Sigmoid colon (tissue), 7 donors: ENCODE data around the gene USP50. TPM values are rescaled to one million over a fixed set of nuclear protein-coding genes. Genes with fewer than 3 reads are reported as not detected.
"Not testable (repeated sequence)": the region's sequence is repeated elsewhere in the genome, so short reads cannot be mapped to it uniquely, and the experiment has no call there.

ENCODE experiments used
- DNase-seq: peaks from one replicate; pipeline ENCODE4 v3.0.0-alpha.2; 2019
- H3K27ac ChIP-seq, 4 donors: fragments of 200-600 bp; sonication (generic); one replicate each; pipeline ENCODE4 v1.5.1; 2016 to 2019; ENCODE audit warnings: mild to moderate bottlenecking in 1 of 4
- H3K27me3 ChIP-seq, 3 donors: fragments of 200-600 bp; sonication (generic); one replicate each; pipeline ENCODE4 v1.5.1; 2019; ENCODE audit warnings: mild to moderate bottlenecking in 1 of 3
- H3K36me3 ChIP-seq, 4 donors: fragments of 200-600 bp; sonication (generic); one replicate each; pipeline ENCODE4 v1.5.1; 2016 to 2019
- H3K4me1 ChIP-seq, 4 donors: fragments of 200-600 bp; sonication (generic); one replicate each; pipeline ENCODE4 v1.5.1; 2017 to 2019
- H3K4me3 ChIP-seq, 4 donors: fragments of 200-600 bp; sonication (generic); one replicate each; pipeline ENCODE4 v1.5.1; 2017 to 2019; ENCODE audit warnings: mild to moderate bottlenecking in 2 of 4, moderate library complexity in 1 of 4
- H3K9me3 ChIP-seq, 4 donors: fragments of 200-600 bp in 3 of 4; sonication (generic) in 3 of 4; one replicate each; pipeline versions ENCODE4 v1.5.1 to v1.6.1; 2013 to 2019
- EP300 ChIP-seq, 4 donors: sonication (generic); formaldehyde crosslinking; IDR thresholded peaks; one replicate each; pipeline ENCODE4 v1.6.1; 2017; ENCODE audit warnings: antibody characterized with exemption in 4 of 4
- POLR2A ChIP-seq, 2 donors: fragments of 450-650 bp; IDR thresholded peaks; one replicate each; pipeline ENCODE4 v1.6.1; 2016; ENCODE audit warnings: antibody characterized with exemption in 2 of 2, mild to moderate bottlenecking in 2 of 2, moderate library complexity in 2 of 2
- POLR2AphosphoS5 ChIP-seq, 4 donors: sonication (generic); formaldehyde crosslinking; IDR thresholded peaks; one replicate each; pipeline ENCODE4 v1.6.1; 2017; ENCODE audit warnings: antibody characterized with exemption in 4 of 4
- WGBS, 2 donors: extraction: QIAGEN DNeasy Blood & Tissue Kit; methylation state at CpG; one replicate each; pipeline ENCODE4 v1.1.7; 2013; 5-methylcytosine and 5-hydroxymethylcytosine counted together
- intact Hi-C: fragments of 100-400 bp; cut with DNase I; formaldehyde crosslinking; loops from one replicate; pipeline ENCODE4 v1.15.1; 2023
- polyA plus RNA-seq, 3 donors: library from polyadenylated mRNA; stranded (reverse); fragments of 200-250 nt; gene quantifications; one replicate each; pipeline ENCODE4 v1.2.3, GENCODE V29; 2013
- total RNA-seq, 4 donors: library from RNA; depleted of rRNA; stranded (reverse); fragments of >200 nt; gene quantifications; one replicate each; pipeline ENCODE4 v1.1.0, GENCODE V29; 2016
- TF ChIP-seq, protein P1 (sequence below), 4 experiments: fragments of 450-650 bp in 3 of 4; fragments of 200-600 bp in 1 of 4; IDR thresholded peaks; one replicate each; pipeline ENCODE4 v1.5.1; 2016 to 2019; ENCODE audit warnings: antibody characterized with exemption in 4 of 4, mild to moderate bottlenecking in 3 of 4, moderate library complexity in 2 of 4
- donor health status: healthy with polysubstance abuse.
- donor health status: Bipolar disorder and iron deficiency.
- donor health status: healthy.

The USP50 gene
- total and polyA plus RNA-seq, 7 donors, result not detected

DNA sequence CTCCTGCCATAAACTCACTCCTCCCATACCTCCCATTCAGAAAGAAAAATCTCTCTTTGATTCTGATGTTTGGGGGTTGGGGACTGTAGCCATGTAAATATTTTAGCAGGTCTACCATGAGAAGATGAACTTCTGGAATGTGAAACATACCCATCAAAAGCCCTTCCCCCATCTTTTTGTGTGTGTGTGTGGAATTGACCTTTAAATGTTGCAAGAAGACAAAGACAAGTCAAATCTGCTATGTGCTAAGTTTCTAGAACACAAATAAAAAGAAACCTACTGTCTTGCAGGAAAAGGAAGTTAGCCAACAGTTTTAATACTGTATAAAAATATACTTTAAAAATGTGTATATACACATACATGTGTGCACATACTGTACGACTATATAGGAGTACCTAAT is 29.7 kb upstream of the USP50 start:
- no peak overlapping the region for H3K27ac ChIP-seq
- H3K27me3 ChIP-seq, result no peaks in the 10 kb centered on the region
- TF ChIP-seq, protein P1, sequence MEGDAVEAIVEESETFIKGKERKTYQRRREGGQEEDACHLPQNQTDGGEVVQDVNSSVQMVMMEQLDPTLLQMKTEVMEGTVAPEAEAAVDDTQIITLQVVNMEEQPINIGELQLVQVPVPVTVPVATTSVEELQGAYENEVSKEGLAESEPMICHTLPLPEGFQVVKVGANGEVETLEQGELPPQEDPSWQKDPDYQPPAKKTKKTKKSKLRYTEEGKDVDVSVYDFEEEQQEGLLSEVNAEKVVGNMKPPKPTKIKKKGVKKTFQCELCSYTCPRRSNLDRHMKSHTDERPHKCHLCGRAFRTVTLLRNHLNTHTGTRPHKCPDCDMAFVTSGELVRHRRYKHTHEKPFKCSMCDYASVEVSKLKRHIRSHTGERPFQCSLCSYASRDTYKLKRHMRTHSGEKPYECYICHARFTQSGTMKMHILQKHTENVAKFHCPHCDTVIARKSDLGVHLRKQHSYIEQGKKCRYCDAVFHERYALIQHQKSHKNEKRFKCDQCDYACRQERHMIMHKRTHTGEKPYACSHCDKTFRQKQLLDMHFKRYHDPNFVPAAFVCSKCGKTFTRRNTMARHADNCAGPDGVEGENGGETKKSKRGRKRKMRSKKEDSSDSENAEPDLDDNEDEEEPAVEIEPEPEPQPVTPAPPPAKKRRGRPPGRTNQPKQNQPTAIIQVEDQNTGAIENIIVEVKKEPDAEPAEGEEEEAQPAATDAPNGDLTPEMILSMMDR (IDR thresholded peaks at IDR 0.05), result no peak
- H3K4me1 ChIP-seq, result no peaks in the 10 kb centered on the region
- no peak overlapping the region for H3K4me3 ChIP-seq
- WGBS, 2 donors, result 91% methylated on average over 1 of the region's 1 CpG
- intact Hi-C loops, result loop anchor here (10.0 kb wide), 1 partner anchor 91 kb away; no protein-coding TSS in a partner anchor
- peaks cover 6 to 99% (median 38%) of the 10 kb centered on the region in 4 donors for H3K36me3 ChIP-seq
- H3K9me3 ChIP-seq, result no peaks in the 10 kb centered on the region
- no peak for DNase-seq

- 92 to 94% methylated on average over 5 of the region's 5 CpGs for WGBS, 2 donors
- not testable (repeated sequence) for H3K4me3 ChIP-seq, DNase-seq, H3K9me3 ChIP-seq, H3K27ac ChIP-seq, H3K27me3 ChIP-seq, H3K4me1 ChIP-seq
- H3K36me3 ChIP-seq, result peaks cover 6 to 97% (median 32%) of the 10 kb centered on the region in 4 donors
- intact Hi-C loops, result loop anchor here (10.0 kb wide), 1 partner anchor 89 kb away; no protein-coding TSS in a partner anchor
Measured at GRCh38 chr15:50573842-50574241, 27.4 kb upstream of the USP50 start.

- Histone ChIP-seq H3K27me3 (no peaks in the 10 kb centered on the region), H3K36me3 (peaks cover 0 to 76% (median 13%) of the 10 kb centered on the region in 4 donors), H3K4me3 (no peak overlapping the region), H3K4me1 (no peaks in the 10 kb centered on the region), H3K9me3 (no peaks in the 10 kb centered on the region), H3K27ac (no peak overlapping the region)
- intact Hi-C loops, result no loop called here
- no peak for TF ChIP-seq POLR2A (IDR thresholded peaks at IDR 0.05)
- TF ChIP-seq POLR2AphosphoS5 (IDR thresholded peaks at IDR 0.05), result no peak
- TF ChIP-seq EP300 (IDR thresholded peaks at IDR 0.05), result no peak
- TF ChIP-seq, protein P1 (IDR thresholded peaks at IDR 0.05), result no peak
- DNase-seq, result no peak
- WGBS, 2 donors, result 95 to 99% methylated on average over 4 of the region's 4 CpGs
Measured at GRCh38 chr15:50563756-50564155, 17.3 kb upstream of the USP50 start.

DNA sequence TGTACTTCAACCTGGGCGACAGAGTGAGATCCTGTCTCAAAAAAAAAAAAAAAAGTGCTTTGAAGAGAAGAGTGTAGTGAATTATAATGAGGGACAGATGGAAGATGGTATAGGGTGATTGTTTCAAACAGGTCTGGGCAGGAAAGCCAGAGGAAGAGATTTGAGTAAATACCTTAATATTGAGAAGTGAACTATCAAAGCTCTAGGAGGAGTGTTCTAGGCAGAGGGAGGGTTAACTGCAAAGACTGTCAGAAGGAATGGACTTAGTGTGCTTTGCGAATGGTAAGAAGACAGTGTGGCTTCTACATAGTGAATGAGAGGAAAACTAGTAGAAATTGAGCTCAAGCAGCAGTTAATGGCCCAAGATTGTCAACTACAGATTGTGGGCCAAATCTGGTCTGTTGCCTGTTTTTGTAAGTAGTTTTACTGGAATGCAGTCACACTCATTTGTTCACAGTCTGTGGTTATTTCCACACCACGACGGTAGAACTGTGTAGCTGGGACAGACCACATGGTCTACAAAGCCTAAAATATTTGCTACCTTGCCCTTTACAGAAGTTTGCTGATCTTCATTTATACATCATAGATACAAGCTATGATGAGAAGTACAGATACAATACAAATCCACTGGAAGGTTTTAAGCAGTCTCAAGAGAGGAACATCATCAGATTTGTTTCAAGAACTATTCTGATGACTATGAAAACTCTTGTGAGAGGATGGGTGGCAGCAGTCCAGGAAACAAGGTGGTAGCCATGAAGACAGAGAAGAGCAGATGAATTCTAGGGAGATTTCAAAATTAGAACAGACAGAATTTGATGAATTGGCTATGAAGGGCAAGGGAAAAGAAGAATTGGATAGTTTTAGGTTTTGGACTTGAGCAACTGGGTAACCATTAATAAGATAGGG is 16.5 kb upstream of the USP50 start:
- Histone ChIP-seq H3K4me1 (no peaks in the 10 kb centered on the region), H3K27me3 (no peaks in the 10 kb centered on the region)
- WGBS, 2 donors, result 79 to 87% methylated on average over 4 of the region's 4 CpGs

GRCh38 chr15:50558012-50558411 is 11.5 kb upstream of the USP50 start:
- intact Hi-C loops, result no loop called here
- H3K4me1 ChIP-seq, result no peaks in the 10 kb centered on the region
- DNase-seq, result no peak
- 98 to 99% methylated on average over 2 of the region's 2 CpGs for WGBS, 2 donors
- H3K27me3 ChIP-seq, result no peaks in the 10 kb centered on the region
- TF ChIP-seq POLR2AphosphoS5 (IDR thresholded peaks at IDR 0.05), result no peak
- TF ChIP-seq, protein P1 (IDR thresholded peaks at IDR 0.05), result no peak
- TF ChIP-seq EP300 (IDR thresholded peaks at IDR 0.05), result no peak
- no peak overlapping the region for H3K27ac ChIP-seq
- no peak overlapping the region for H3K4me3 ChIP-seq
- H3K9me3 ChIP-seq, result no peaks in the 10 kb centered on the region
- peaks cover 0 to 54% (median 6%) of the 10 kb centered on the region in 4 donors for H3K36me3 ChIP-seq

More for the DNA sequence above, 16.5 kb upstream of the USP50 start:
- Histone ChIP-seq H3K4me3 (no peak overlapping the region), H3K36me3 (peaks cover 0 to 77% (median 10%) of the 10 kb centered on the region in 4 donors), H3K27ac (no peak overlapping the region), H3K9me3 (no peaks in the 10 kb centered on the region)
- no peak for DNase-seq
- TF ChIP-seq POLR2AphosphoS5 (IDR thresholded peaks at IDR 0.05), result no peak
- TF ChIP-seq POLR2A (IDR thresholded peaks at IDR 0.05), result no peak
- TF ChIP-seq, protein P1 (IDR thresholded peaks at IDR 0.05), result no peak
- TF ChIP-seq EP300 (IDR thresholded peaks at IDR 0.05), result no peak
- intact Hi-C loops, result no loop called here
